ENCODE results near the gene MSLN.

MSLN gene

DNA sequence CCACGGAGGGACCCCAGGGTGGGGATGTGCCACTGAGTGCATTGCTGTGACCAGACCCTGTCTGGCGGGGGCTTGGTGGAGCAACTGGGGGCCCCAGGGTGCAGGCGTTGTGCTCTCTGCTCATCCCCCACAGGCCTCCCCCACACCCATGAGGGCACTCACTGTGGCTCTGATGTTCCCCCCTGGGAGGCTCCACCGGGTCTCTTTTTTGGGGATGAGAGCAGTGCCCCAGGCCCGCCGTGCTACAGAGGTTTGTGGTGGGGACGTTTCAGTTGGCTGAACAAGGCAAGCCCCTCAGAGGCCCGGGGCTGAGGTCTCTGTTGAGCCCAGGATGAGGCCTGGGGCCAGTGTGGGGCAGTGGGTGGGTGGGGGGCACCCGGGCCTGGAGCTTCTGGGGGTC is 36.8 kb upstream of the MSLN start:
- DNase-seq (ENCODE audit: low spot score) = no peak

DNA sequence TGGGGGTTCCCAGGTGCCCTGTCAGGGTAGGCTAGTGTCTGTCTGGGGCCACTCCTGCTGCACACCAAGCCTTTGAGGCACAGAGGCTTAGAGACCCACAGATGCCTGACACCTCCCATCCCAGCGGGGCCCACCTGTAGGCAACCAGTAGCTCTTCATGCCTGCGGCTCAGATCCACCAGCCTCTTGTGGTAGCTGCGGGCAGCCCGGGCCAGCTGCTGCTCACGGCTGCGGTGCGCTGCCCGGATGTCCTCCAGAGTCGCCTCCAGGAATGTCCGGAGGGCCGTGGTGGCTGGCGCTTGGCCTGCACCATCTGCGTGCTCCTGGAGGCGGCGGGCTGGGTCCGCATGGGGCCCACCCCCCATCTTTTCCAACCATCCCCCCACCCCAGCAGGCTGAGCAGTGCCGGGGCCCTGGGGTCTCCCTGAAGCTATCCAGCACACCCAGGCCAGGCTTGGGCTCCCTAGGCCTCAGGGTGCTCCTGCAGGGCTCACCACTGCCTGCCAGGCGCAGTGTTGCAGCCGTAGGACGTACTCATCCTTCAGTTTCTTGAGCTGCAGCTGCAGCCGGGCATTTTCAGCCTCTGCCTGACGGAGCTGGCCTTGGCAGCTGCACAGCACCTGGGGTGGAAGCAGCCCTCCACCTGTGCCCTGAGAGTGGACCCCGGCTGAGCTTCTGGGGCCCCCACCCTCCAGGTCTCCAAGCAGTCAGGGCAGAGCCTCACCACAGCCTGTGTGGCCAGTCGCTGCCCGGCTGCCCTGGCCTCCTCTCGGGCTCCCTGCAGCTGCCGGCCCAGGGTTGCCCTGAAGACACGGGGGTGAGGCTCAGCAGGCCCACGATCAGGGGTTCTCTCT is 36.1 kb upstream of the MSLN start:
- DNase-seq (ENCODE audit: low spot score) = no peak

DNA sequence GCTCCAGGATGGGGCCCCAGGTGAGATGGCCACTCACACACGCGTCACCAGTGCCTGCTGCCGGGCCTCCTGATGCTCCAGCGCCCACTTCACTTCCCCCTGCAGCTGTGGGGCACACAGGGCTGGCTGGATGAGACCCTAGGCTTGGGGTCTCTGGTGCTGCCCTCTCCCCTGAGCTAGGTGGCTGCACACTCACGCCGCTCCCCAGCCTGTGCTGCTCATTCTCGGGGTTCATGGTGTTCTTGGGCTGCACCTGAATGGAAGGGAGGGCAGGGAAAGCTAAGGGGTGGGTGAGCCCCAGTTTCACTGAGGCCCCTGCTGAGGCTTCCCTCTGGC is 35.5 kb upstream of the MSLN start:
- DNase-seq (ENCODE audit: low spot score) = no peak

DNA sequence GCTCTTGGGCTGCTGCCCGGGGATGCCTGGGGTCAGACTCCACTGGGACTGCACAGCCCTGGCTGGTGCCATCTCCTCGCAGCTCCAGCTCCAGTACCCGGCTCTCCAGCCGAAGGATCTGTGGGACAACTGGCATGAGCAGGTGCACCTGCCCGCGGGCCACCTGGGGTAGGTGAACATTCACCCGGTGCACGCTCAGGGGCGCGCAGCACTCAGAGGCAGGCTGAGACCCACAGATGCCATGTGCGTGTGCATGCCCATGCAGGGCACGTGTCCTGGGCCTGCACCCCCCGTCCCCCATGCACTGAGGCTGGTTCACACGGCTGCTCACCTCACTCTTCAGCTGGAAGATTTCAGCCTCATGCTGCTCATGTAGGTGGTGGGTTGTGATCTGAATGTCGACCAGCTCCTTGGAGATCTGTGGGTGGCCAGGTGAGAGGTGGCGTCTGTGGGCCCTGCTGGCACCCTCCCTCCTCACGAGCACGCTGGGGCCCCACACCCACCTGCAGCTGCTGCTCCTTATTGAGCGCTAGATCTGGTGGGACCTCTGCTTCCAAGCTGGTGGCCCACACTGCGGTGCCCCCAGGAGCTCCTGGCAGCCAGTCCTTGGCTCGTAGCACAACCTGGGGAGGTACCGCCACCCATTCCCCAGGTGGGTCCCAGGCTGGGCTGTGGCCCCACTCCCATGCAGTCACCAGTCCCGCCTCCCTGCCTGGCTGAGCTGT is 34.9 kb upstream of the MSLN start:
- no peak for DNase-seq (ENCODE audit: low spot score)

DNA sequence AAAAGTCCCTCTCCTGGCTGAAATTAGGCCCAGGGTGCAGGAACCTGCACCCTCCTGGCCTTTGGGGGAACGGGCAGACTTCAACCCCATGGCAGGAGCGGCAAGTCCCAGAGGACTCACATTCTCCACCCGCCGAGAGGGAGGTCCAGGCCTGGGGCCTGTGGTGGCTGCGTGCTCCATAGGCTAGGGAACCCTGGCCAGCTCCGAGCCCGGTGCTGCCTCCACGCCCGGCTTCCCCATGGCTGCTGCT is 34.4 kb upstream of the MSLN start:
- no peak for DNase-seq (ENCODE audit: low spot score)

DNA sequence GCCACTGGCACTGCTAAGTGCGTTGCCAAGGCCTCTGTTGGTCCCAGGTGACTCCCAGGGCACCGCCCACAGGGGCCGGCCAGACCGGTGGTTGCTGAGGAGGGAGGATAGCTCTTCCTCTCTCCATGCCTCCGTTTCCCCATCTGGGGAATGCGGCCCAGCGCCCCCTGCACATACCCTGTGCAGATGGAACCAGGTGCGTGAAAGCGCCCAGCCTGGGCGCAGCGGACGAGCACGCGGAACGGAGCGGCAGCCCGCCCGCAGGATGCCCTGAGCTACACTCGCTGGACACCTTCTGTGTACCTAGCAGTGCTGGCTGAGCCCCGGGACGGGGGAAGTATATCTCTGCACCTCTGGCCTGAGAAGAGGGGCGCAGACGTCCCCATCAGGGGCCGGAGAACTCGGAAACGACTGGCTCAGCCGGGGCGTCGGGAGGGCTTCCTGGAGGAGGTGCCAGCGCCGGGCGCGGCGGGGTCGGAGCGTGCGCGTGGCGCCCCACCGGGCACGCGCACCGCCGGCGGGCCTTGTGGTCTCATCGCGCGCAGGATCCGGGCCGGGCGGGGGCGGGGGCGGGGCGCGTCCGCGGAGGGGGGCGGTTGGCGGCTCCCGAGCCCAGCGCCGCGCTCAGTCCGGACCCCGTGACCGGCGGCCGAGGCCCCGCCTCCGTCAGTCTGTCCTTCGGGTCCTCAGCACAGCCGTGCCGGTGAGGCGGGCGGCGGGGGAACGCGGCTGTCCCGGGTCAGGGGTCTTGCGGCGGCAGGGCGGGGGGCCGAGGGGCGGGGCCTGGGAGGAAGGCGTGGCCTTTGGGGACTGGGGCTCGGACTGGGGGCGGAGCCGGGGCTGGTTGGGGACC is 33.9 kb upstream of the MSLN start, which contains the start of the genes CCDC78 and HAGHL:
TSS of gene CCDC78 (minus strand) at position 6 of the 853 bp plus-strand sequence. CDS start 76 bp downstream, outside the sequence.
TSS of gene HAGHL (plus strand) at position 669 of the 853 bp plus-strand sequence. CDS start 404 bp downstream, outside the sequence.
- DNase-seq (ENCODE audit: low spot score) = no peak

DNA sequence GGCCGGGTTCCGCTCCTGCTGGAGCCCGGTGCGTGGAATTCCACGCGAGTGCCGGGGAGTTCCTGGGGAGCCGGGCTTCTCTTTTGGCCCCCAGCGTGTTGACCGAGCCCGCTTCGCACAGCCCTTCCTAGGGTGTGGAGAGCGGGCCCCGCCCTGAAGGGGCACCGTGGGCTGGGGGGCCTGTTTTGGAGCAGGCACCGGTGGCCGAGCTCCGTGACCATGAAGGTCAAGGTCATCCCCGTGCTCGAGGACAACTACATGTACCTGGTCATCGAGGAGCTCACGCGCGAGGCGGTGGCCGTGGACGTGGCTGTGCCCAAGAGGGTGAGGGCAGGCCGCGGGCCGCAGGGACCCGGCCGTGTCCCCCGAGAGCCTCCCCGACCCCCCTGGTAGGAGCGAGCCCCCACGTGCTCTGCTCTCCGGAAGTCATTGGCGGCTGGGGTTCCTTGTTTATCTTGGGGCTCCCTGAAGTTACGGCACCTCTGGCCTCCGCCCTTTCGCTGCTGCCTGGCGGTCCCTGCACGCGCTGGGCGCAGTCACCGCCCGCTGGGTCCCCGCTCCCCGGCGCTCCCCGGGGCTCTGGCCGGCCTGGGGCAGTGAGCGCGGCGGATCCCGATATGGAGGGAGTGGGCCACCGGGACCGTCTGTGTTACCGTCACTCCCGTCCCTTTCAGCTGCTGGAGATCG is 33.1 kb upstream of the MSLN start:
- DNase-seq (ENCODE audit: low spot score) = peak; percentile 39

DNA sequence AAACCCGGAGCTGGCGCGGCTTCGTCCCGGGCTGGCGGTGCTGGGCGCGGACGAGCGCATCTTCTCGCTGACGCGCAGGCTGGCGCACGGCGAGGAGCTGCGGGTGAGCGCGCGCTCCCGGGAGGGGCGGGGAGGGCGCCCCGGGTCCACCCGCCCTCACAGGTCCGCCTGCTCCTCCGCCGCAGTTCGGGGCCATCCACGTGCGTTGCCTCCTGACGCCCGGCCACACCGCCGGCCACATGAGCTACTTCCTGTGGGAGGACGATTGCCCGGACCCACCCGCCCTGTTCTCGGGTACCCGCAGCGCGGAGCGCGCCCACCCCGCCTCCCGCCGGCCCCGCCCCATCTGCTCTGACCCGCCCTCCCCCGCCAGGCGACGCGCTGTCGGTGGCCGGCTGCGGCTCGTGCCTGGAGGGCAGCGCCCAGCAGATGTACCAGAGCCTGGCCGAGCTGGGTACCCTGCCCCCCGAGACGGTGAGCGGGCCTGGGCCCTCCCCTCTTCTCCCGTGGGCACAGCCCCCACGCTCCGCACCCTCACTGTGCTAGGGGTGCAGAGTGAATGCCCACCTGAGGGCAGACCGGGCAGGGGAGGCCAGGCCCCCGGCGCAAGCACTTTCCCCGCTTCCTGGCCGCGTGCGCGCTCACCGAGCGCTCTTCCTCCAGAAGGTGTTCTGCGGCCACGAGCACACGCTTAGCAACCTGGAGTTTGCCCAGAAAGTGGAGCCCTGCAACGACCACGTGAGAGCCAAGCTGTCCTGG is 32.2 kb upstream of the MSLN start:
- DNase-seq (ENCODE audit: low spot score) = peak; percentile 27

DNA sequence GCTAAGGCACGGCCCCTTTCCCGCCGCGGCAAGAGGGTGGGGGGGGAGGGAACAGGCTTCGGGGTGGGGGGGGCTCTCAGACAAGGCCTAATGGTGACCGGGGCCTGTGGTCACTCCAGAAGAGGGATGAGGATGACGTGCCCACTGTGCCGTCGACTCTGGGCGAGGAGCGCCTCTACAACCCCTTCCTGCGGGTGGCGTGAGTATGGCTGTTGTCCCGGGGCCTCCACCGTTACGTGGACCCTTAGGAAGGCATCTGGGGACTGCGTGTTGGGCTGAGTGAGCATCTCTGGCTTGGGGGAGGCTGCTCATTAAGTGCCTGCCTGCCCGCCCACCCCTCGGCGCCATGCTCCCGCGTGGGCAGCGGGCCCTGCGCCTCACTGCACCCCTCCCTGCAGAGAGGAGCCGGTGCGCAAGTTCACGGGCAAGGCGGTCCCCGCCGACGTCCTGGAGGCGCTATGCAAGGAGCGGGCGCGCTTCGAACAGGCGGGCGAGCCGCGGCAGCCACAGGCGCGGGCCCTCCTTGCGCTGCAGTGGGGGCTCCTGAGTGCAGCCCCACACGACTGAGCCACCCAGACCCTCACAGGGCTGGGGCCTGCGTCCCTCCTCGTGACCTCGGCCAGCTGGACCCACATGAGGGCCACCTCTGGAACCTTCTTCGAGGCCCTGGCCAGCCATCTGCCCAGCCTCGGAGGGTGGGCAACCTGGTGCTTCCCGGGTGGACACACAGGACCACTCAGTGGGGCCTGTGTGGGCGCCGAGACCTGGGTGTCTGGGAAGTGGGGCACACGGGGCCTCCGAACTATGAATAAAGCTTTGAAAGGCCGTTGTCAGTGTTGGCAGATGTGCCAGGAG is 31.4 kb upstream of the MSLN start:
- no peak for DNase-seq (ENCODE audit: low spot score)

DNA sequence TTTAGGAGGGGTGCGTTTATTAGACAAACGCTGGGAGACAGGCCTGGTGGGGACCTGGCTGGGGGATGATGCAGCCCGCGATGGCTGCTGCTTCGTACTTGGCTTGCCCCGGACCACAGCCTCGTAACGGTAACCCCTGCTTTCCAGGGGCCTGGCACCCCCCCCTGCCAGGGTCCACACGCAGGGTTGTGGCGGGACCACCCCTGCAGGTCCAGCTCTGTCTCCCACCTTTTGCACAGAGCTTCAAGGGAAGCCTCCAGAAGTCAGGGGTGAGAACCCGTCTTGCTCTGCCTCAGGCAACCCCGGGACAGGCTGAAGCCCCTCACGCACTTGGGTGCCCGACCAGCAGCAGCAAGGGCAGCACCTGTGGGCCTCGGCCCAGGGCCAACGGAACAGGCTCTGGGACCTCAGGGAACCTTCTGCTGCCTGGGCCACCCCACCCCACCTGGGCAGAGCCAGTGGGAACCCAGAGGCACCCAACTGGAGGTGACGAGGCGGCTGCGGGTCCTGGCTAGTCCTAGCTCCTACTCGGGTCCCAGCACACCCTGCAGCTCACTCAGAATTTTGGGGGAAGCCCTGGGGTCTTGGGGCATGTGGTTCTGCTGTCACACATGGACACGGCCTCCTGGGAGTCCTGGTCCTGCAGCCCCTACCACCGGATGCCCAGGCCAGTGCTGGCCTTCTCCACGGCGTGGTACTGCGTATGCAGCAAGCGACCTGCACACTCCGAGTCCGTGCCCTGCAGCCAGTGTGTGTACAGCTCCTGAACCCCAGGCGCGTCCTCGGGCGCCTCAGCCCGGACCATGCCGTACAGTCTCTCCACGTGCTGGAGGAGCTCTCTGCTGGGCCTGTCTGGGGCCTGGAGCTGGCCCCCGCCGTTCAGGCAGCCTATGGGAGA is 30.5 kb upstream of the MSLN start:
- DNase-seq (ENCODE audit: low spot score) = no peak

DNA sequence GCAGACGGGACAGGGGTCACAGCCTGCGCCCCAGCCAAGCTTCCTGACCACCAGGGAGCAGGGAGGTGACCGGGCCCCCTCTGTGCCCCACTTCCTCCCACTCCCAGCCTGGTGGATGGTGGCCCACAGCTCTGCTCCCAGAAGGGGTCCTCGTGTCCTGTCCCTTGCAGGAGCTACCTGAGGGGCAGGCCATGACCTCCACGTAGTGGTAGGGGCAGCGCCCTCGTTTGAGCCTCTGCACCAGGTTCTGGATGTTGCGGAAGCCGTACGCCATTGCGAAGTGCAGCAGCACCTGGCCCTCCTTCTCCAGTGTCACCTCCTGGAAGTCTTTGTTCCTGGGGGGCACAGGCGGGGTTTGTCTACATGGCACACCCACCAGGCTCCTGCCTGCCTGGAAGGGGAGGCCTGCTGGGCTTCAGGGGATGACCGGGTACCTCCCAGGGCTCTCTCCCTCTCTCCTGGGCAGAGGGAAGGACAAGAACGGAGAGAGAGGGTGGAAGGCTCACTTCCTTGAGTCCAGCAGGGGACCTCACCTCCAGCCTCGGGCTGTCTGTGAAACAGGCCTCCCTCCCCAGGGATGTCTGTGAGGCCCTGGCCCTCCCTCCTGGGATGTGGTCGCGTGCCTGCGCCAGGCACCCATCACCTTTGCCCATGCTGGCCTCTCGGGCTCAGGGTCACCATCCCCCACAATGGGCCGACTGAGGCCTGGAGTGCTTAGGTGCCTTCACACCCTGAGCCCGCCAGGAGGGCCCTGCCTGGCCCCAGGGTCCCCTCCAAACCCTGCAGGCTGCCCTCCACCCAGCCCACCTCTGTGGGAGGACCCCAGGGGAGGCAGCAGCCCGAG is 29.6 kb upstream of the MSLN start:
- DNase-seq (ENCODE audit: low spot score) = no peak

DNA sequence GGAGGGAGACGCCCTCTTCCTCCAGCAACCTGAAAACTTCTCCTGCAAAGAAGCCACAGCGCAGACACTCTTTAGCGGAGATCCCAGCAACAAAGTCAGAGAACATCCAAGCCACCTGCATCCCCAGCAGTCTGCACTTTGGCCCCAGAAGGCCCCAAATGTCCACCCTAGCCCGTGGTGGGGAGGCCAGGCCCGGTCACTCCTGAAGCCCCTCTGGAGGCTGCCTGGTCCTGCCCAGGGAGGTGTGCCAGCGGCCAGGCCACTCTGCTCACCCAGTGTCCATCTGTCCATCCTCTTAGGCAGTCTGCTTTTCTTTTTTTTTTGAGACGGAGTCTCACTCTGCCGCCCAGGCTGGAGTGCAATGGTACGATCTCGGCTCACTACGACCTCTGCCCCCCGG is 28.2 kb upstream of the MSLN start:
- no peak for DNase-seq (ENCODE audit: low spot score)

DNA sequence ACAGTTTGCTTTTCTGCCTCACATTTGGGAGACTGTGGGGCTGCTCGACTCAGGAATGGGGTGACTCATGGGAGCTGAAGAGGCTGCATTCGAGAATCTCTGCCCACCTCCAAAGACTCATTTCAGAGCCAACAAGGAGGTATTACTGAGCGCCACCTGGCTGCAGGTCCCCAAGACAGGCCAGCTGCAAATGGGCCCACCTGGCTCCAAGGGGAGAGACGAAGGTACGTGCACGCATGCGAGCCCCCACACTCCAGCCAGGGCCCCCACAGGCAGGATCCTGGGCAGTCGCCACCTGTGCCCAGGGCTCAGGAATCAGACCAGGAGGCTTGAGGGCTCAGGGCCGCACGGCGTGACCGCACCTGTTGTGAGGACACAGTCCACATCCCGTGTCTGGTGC is 27.6 kb upstream of the MSLN start:
- DNase-seq (ENCODE audit: low spot score) = no peak

DNA sequence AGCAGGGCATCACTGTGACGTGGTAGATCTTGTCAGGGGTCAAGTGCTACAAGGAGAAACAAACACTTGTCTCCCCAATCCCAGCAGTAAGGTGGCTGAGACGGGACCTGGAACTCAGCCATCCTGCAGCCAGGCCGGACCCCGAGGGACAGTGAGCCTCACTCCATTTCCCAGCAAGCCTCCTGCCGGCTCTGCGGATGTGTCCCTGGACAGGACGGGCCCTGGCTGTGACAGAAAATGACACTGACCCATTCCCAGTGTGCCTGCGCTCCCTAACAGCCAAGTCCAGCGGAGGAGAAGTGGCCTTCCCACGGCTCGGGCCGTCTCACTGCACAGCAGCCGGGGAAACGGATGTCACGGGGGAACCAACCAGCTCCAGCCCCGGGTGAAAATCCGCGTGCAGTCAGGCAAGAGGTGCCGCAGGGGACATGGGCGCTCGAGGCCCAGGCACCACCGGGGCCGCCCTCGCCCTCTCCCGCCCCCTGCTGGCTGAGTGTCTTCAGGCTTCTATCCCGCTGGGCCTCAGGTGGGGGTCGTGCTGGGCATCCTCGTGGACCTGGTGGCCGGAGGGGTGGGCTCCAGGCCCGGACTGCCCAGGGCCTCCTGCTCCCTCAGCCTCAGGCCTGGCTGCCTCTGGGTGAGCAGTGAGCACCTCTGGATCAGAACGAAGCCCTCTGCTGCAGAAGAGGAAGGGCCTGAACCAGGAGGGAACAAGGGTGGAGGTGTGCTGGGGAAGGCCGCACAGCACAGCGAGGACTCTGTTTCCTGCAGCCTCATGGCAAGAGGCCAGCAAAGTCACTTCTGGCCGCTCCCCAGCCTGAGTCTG is 26.9 kb upstream of the MSLN start:
- peak; percentile 27 for DNase-seq (ENCODE audit: low spot score)

DNA sequence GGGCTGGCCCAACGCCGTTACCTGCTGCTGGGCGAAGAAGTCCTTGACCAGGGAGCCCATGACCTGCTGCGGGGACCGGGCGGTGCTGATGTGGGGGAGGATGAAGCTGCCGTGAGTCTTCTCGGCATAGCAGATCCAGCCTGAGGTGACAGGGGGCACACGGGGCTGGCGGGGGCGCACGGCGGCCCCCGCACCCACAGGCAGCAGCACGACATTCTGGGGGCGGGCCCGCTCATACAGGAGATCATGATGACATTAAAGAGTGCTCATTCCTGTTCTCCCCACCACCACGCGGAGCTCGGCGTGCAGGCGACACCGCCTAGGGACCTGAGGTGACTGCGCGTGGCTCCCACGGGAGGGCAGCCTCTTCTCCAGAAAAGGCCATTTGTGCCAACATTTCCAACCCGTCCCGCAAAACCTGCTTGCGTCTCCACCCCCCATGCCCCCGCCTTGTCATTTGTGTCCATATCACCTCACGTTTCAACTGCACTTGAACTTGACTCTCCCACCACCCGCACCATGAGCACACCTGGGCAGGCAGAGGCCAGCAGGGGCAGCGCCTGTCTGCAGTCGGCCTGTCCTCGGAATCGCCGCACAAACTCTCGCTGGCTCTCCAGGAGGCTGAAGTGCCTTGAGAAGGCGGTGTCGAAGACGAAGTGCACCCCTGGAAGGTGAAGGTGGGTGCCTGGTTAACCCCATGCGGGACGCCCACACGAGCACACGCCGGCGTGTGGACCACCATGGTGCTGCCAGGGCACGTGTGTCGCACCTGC is 26.1 kb upstream of the MSLN start:
- no peak for DNase-seq (ENCODE audit: low spot score)

DNA sequence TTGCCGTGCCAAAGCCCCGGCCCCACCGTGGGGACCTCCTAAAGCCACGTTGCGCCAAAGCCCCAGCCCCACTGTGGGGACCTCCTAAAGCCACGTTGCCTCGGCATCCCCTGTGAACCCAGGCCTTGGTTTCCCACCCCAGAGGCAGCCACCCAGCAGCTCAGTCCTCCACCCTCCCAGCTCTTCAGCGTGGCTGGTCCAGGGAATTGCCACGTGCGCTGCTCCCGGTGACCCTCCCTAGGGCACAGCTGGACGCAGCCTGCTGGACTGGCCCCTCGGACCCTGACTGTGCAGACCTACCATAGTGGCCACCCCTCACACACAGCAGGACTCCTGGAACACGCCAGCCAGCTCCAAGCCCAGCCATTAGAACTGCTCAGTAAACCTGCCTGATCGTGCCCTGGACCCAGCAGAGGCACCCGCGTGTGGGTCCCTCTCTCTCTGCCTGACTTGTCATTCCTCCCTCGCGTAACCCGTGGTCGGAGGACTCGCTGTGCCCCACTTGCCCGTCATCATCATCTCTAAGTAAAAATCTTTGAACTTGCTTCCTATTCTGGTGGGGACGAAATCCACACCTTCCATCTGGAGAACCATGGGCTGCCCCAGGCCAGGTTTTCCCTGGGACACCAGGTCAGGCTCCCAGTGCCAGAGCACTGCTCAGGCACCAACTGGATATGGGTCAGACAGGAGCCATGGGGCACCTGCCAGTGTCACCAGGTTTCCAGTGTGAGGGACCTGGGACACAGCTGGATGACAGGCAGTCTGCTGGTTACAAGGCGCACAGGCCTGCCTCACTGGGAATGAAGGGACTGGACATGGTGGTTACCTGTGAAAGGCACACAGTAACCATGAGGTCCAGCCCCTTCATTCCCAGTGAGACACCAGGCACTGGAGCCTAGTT is 25.3 kb upstream of the MSLN start:
- no peak for DNase-seq (ENCODE audit: low spot score)

All from hematopoietic multipotent progenitor cell treated with erythropoietin and hydrocortisone succinate and interleukin-3 and kit ligand, for 15 days (in vitro differentiated cells).